HG03342 (cell line): ENCODE data around the gene MEIOSIN.

Experiments used
- ATAC-seq: cut with Tn5 transposase; IDR thresholded peaks from one replicate; pipeline ENCODE4 v1.9.1; 2021; ENCODE audit warnings: mild to moderate bottlenecking, moderate library complexity; ENCODE audit not compliant: unreplicated experiment

The MEIOSIN gene

DNA sequence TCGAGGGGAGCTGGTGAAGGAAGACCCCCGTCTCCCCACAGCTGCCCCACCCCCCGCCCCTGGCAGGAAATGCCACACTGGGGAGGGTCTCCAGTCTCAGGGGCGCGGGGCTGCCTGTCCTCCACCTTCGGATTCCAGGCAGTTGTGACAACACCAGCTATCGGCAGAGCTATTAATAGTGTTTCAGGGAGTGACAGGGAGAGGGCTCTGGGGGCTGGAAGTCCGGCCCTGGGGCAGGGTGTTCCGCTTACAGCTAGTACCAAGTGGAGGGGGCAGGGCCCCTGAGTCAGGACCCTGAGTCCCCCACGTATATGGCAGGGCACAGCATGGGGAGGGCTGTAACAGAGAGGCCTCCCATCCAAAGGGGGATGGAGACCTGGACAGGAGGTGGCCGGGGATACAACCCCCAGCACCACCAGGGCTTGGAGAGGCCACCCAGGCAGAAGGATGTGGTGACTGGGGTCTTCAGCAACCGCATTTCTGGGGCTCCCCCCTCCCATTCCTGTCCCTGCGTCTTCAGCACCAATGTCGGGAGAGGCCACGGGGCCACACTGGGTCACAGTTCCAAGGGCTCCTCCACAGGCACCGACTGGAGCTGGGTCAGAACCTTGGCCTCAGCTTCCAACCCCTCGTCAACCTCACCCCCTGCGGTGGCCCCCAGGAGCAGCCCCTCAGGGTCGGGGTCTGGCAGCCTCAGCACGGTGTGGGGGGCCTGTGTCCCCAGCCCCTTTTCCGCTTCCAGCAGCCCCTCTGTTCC is 31.9 kb downstream of the MEIOSIN start:
- no peak for ATAC-seq

DNA sequence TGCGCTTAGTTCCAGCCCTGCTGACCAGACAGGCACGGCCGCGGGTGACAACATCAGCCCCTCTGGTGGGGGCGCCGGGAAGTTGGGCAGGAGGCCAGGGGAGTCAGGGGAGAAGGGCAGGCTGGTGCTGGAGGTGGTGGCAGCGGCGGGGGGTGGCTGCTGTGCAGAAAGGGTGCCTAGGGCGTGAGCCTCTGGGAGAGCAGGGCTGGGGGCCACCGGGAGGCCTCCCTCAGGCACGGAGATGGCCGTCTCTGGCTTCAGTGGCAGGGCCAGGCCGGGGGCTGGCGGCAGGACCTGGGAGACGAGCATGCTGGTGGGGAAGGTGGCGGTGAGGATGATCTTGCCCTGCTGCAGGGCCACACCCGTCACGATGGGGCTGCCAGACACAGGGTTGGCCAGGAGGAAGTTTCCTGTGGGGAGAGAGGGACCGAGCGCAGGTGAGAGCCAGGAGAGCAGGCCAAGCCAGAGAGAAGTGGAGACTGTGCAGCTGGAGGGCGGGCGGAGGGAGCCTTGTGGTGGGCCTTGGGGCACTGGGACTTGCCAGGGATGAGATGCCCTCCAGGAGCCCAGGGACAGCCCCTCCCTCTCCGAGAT is 32.6 kb downstream of the MEIOSIN start:
- ATAC-seq = no peak

DNA sequence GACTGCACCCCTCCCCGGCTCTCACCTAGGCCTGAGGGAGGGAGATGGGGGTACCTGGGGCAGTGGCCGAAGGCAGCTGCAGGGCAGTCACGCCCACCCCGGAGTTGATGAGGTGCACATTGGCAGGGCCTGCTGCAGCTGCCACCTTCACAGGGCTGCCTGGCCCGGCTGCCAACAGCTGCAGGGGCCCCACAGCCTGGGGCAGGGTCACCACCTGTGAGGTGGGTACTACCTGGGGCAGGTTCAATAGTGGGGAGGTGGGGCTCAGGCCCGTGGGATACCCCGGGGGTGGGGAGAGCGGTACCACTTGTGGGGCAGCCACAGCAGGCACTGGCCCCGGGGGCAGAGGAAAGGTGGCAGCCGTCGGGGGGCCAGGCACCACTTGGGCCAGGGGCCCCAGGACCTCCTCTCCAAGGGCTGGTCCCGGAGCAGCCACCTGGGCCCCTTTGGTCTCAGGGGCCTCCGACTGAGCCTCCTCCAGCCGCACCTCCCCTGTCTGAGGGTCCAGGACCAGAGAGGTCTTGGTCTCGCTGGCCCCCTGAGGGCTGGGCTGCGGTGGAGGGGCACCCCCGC is 33.1 kb downstream of the MEIOSIN start:
- no peak for ATAC-seq

DNA sequence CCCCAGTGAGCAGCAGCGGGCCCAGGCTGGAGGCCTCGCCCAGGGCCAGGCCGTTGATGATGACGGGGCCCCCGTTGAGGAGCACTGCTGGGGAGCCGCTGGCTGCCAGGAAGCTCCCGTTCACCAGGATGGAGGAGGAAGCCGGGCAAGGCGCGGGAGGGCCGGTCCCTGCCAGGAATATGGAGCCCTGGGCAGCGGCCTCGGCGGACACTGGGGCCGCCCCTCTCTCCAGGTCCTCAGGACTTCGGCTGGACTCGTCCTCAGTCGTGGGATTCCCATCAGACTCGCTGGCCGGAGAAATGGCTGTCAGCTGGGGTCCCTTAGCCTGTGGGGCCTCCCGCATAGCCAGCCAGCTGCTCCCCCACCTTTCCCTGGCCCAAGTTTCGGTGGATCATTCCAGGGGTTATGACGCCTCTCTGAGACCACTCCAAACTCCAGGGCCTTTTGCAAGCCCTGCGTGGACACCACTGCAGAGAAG is 33.7 kb downstream of the MEIOSIN start:
- no peak for ATAC-seq

DNA sequence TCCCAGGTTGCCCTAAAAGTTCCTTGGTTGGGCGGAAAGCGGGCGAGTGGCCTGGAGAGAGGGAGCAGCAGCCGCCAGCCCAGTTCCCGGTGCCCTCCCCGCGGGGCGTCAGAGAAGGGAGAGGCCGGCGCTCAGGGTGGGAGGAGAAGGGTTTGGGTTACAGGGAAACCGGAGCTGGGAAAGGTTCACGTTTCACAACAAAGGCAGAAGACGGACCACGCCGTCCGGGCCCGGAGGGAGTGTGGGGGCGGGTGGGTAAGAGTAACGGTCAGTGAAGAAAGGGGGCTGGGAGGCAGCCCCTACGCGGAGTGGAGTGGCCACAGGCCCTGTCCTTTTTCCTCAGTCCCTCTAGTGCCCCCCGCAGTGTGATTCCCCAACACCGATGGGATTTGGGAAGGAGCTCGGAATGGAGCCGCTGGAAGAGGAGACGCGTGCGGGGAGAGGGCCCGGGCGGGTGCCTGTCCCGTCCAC is 34.2 kb downstream of the MEIOSIN start:
- no peak for ATAC-seq

DNA sequence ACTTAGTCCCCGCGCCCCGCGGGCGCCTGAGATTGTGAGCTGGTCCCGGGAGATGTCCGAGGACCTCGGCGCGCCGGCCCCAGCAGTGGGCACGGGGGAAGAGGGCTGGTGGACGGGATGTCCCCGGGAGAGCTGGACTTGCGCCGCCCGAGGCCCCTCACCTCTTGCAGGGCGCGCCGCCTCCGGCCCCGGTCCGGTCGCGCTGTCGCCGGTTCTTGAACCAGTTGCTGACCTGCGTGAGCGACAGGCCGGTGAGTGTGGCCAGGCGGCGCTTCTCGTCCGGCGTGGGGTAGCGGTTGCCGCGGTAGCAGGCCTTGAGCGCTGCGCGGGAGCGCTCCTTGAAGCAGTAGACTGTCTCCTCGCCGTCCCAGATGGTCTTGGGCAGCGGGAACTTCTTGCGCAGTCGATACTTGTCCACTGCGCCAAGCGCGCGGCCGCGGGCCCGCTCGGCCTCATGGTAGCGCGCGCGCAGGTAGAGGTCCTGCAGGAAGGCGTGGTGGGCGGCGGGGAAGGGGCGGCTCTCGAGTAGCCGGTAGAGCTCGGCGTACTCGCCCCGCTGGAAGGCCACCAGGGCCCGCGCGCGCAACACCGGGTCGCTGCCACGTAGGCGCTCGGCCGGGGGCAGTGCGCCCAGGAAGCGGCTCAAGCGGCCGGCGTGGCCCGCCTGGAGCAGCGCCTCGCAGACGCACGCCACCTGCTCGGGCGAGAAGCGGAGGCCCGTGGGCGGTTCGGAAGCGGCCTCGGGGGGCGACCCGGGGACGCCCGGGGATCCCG is 34.8 kb downstream of the MEIOSIN start:
- no peak for ATAC-seq

DNA sequence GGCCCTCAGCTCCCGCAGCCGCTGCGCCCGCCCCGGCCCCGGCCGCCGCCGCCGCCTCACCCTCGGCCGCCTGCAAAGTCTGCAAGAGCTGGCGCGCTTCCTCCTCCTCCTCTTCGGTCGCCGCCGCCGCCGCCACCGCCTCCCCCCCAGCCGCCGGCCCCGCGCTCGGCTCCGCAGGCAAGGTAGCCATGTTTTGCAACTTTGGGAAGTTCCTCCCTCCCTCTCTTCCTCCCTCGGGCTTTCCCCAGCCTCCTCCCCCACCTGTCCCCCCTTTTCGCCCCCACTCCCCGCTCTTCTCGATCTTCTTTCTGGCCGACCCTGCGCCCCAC is 35.4 kb downstream of the MEIOSIN start:
- no peak for ATAC-seq

DNA sequence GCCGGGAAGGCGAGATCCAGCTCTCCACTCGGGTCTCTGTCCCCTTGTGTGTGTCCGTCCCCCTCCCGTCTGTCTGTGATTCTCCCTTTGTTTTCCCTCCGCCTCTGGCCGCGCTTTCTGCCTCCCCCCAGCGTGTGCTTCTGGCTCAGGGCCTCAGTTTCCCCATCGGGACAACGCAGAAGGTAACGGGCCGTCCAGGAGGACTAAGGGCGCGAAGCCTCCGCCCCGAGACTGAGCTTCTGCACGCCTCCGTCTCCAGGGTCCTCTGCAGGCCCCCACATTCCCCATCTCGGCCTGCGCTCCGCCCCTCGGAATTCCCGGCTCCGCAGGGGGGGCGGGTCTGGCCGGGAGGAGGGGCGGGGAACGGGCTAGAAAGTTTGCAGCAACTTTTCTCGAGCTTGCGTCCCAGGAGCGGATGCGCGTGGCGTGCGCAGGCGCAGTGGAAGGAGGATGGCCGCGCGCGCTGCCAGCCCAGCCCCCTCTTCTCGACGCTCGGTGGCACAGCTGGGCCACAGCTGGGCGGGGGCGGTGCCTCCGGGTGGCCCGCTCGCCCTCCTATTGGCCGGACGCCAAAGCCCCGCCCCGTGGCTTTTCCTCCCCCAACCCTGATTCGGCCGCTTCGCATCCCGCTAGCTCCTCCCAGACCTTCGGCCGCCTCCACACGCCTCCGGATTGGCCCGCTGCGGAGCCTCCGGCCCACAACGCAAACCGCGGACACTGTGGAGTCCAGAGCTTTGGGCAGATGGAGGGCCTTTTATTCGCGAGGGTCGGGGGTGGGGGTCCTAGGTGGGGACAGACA is 35.9 kb downstream of the MEIOSIN start, which contains the start of gene SIX5:
Gene SIX5, minus strand, starts transcription at position 269 of the 799 bp plus-strand sequence. CDS start 408 bp downstream, outside the sequence.
- peak; percentile 51 for ATAC-seq

DNA sequence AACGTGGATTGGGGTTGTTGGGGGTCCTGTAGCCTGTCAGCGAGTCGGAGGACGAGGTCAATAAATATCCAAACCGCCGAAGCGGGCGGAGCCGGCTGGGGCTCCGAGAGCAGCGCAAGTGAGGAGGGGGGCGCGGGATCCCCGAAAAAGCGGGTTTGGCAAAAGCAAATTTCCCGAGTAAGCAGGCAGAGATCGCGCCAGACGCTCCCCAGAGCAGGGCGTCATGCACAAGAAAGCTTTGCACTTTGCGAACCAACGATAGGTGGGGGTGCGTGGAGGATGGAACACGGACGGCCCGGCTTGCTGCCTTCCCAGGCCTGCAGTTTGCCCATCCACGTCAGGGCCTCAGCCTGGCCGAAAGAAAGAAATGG is 36.6 kb downstream of the MEIOSIN start:
- ATAC-seq = no peak

DNA sequence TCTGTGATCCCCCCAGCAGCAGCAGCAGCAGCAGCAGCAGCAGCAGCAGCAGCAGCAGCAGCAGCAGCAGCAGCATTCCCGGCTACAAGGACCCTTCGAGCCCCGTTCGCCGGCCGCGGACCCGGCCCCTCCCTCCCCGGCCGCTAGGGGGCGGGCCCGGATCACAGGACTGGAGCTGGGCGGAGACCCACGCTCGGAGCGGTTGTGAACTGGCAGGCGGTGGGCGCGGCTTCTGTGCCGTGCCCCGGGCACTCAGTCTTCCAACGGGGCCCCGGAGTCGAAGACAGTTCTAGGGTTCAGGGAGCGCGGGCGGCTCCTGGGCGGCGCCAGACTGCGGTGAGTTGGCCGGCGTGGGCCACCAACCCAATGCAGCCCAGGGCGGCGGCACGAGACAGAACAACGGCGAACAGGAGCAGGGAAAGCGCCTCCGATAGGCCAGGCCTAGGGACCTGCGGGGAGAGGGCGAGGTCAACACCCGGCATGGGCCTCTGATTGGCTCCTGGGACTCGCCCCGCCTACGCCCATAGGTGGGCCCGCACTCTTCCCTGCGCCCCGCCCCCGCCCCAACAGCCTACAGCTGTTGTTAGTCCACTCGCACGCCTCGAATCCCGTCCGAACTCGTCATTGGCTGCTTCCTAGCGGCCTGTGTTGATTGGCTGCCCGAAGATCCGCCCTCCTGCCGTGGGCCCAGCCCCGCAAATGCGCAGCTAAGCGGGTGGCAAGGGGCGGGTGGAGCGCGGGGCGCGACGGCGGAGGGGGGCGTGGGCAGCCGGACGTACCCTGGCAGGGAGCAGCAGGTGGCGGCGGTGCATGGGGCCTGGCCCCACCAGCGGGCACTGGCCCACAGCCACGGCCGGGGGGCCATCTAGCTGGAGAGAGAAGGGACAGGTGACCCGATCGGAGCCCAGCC is 37.2 kb downstream of the MEIOSIN start:
- ATAC-seq = peak; percentile 51

DNA sequence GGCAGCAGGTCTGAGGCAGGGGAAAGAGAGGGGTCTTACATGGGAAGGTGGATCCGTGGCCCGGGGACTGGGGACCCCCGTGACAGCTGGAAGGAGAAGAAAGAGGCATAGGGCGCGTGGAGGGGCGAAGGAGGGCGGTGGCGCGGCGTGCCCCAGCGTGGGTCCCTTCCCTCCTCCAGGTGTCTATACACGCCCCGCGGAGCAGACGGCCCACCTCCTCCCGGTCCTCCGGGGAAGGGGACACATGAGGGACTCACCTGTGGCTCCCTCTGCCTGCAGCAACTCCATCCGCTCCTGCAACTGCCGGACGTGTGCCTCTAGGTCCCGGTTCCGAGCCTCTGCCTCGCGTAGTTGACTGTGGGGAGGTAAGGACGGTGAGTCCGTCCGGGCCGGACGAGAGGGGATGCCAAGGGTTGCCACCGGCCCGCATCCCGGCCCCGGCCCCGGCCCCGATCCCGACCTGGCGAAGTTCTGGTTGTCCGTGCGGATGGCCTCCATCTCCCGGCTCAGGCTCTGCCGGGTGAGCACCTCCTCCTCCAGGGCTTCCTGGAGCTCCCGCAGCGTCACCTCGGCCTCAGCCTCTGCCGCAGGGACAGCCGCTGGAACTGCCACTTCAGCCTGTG is 38.2 kb downstream of the MEIOSIN start:
- ATAC-seq = no peak

DNA sequence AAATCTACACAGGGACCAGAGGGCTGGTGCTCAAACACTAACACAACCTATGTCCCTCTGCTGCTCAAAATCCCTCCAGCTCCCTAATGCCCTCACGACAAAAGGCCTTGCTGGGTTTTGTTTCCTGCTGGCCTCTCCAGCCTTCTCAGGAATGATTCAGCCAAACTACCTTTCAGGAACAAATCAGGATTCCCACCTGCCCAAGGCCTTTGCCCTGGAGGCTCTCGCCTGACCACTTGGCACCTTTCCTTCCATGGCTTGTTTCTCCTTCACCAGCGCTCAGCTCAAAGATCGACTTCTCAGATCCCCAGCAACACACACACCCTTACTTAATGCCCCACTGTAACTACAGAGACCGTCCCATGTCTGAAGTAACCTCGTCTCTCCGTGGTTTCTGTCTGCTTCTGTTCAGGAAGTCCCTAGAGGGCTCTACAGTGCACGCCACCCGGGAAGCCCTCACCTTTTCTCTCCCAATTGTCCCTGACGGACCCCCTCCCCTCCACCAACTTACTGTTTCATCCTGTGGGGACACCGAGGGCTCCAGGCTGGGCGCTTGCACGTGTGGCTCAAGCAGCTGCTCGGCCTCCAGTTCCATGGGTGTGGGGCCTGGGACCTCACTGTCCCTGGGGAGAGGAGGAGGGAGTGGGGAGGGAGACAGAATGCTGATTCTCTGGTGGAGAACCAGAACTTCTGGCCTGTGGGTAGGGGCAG is 39.0 kb downstream of the MEIOSIN start:
- no peak for ATAC-seq

DNA sequence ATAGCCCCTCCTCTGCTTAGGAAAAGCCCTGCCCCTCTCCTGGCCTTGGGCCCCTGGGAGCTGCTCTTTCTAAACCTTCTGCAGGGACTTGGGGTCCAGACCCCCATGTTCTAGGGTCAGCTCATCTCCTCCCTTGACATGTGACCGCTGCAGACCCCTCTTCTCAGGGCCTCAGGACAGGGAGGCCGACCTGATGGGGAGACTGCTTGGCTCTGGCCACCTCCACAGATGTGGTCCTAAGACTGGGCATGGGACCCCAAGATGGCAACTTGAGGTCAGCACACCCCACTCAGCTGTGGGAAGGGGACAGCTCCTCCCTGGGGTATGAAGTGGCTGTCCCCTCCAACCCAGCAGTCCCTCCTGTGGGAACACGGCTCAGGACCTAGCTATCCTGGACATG is 39.7 kb downstream of the MEIOSIN start:
- ATAC-seq = no peak

DNA sequence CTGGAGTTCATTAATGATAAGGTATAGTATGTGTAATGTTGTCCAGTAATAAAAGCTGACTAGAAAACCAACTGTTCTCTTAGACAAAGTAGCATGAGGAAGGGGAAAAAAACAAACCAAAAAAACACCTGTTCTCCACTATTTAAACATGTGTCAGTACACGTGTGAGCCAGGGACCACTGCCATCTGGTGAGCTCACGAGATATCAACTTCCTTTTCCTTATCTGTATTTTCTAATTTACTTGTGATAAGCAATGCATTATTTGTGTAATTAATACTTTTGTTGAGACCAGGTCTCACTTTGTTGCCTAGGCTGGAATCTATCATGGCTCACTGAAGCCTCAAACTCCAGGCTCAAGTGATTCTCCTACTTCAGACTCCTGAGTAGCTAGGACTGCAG is 40.1 kb downstream of the MEIOSIN start:
- no peak for ATAC-seq

DNA sequence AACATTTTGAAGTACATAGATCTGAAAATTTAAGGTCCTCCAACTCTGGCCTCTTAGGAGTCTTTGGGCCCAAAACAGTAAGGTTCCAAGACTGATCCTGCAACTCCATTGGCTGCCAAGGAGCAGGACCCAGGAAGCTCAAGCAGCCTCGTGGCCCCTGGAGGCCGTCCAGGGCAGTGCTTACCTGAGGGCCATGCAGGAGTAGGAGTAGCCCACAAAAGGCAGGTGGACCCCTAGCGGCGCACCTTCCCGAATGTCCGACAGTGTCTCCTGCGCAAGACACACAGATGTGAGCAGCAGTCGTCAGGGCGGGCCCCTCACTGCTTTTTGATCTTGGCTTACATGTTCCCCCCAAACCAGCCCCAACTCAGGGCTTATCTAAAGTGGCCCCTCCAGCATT is 41.5 kb downstream of the MEIOSIN start:
- ATAC-seq = no peak

DNA sequence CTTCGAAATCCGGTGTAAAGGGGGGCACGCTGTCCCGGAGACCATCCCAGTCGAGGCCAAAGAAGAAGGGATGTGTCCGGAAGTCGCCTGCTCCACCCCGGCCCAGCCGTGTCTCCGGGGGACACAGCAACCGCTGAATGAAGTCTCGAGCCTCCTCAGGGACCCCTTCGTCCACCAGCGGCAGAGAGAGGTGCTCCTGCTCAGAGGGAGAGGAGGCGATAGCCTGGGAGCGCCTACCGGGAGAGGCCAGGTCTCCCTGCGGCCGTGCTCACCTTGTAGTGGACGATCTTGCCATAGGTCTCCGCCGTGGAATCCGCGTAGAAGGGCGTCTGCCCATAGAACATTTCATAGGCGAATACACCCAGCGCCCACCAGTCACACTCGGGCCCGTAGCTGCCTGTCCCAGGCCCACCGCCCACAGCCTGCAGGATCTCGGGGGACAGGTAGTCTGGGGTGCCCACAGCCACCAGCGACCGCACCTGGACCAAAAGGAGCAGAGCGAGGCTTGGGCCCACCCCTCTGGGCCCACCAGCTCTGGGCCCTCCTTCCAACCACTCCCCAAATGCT is 44.2 kb downstream of the MEIOSIN start:
- ATAC-seq = no peak

DNA sequence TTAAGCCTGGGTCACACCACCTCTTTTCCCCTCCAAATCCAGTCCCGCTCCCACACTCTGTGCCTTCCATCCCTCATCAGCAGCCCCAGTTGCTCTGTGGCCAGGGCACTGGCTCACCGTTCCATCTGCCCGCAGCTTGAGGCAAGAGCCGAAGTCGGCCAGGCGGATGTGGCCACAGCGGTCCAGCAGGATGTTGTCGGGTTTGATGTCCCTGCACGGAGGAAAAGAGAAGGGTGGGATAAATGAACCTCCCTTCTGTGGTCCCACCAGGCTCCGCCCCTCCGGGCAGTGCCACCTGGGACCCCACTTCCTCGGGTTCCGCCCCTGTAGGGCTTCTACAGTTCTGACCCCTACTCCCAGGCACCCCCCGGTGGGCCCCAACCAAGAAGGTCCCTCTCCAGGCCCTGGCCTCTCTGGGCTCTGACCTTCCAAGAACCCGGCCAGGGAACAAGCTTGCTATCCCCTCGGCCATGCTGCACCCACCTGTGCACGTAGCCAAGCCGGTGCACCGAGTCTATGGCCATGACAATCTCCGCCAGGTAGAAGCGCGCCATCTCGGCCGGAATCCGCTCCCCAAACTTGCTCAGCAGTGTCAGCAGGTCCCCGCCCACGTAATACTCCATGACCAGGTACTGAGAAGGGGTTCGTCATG is 44.9 kb downstream of the MEIOSIN start:
- no peak for ATAC-seq
